HepG2 (cell line): Measurements from ENCODE around the gene ANKRD52. TPM values are rescaled to one million over a fixed set of nuclear protein-coding genes. Genes with fewer than 3 reads are reported as not detected.
A peak's percentile ranks its signal among the peaks of the same experiment; 100 is the strongest.

Experiments used
- ATRX ChIP-seq: sonication (generic); formaldehyde crosslinking; IDR thresholded peaks from 2 replicates; pipeline ENCODE4 v1.4.0; 2020; ENCODE audit warnings: missing genetic modification reagents, borderline replicate concordance
- FOXO1 ChIP-seq: sonication (generic); formaldehyde crosslinking; IDR thresholded peaks from 2 replicates; pipeline ENCODE4 v1.4.0; 2020; ENCODE audit warnings: missing genetic modification reagents
- HOXD1 ChIP-seq: sonication (generic); formaldehyde crosslinking; IDR thresholded peaks from 2 replicates; pipeline ENCODE4 v1.5.0; 2020; ENCODE audit warnings: missing genetic modification reagents
- KDM1A ChIP-seq: IDR thresholded peaks from 2 replicates; pipeline ENCODE4 v1.6.1; 2016; ENCODE audit warnings: missing compliant biosample characterization
- LBX2 ChIP-seq: sonication (generic); formaldehyde crosslinking; IDR thresholded peaks from 2 replicates; pipeline ENCODE4 v1.5.0; 2020; ENCODE audit warnings: missing genetic modification reagents, mild to moderate bottlenecking, borderline replicate concordance
- MLX ChIP-seq: IDR thresholded peaks from 2 replicates; pipeline ENCODE4 v1.6.1; 2016
- NFAT5 ChIP-seq: sonication (generic); formaldehyde crosslinking; IDR thresholded peaks from 2 replicates; pipeline ENCODE4 v1.4.0; 2020; ENCODE audit warnings: missing genetic modification reagents
- NFE2L1 ChIP-seq: sonication (generic); formaldehyde crosslinking; IDR thresholded peaks from 2 replicates; pipeline ENCODE4 v1.4.0; 2020; ENCODE audit warnings: missing genetic modification reagents, mild to moderate bottlenecking, borderline replicate concordance
- NFE2L2 ChIP-seq: fragments of 150-350 bp; IDR thresholded peaks from 2 replicates; pipeline ENCODE4 v1.6.1; 2014; ENCODE audit warnings: low read length
- ONECUT2 ChIP-seq: sonication (generic); formaldehyde crosslinking; IDR thresholded peaks from 2 replicates; pipeline ENCODE4 v1.4.0; 2020; ENCODE audit warnings: missing genetic modification reagents
- PAWR ChIP-seq: sonication (generic); formaldehyde crosslinking; IDR thresholded peaks from 2 replicates; pipeline ENCODE4 v1.4.0; 2020; ENCODE audit warnings: missing genetic modification reagents, mild to moderate bottlenecking, borderline replicate concordance
- RBFOX2 ChIP-seq: fragments of 200-400 bp; formaldehyde crosslinking; IDR thresholded peaks from 2 replicates; pipeline ENCODE4 v1.6.1; 2017; ENCODE audit warnings: low read depth, mild to moderate bottlenecking, low read length
- RORA ChIP-seq: sonication (generic); formaldehyde crosslinking; IDR thresholded peaks from 2 replicates; pipeline ENCODE4 v1.5.0; 2020; ENCODE audit warnings: mild to moderate bottlenecking, missing genetic modification reagents, moderate library complexity
- RXRA ChIP-seq: sonication (generic); formaldehyde crosslinking; IDR thresholded peaks from 2 replicates; pipeline ENCODE4 v1.5.1; 2020; ENCODE audit warnings: missing genetic modification reagents
- SALL1 ChIP-seq: sonication (generic); formaldehyde crosslinking; IDR thresholded peaks from 2 replicates; pipeline ENCODE4 v1.8.0; 2022; ENCODE audit warnings: mild to moderate bottlenecking, missing genetic modification reagents
- TERF1 ChIP-seq: sonication (generic); formaldehyde crosslinking; IDR thresholded peaks from 2 replicates; pipeline ENCODE4 v1.8.0; 2022; ENCODE audit warnings: mild to moderate bottlenecking, missing genetic modification reagents, moderate library complexity
- ZFX ChIP-seq: sonication (generic); formaldehyde crosslinking; IDR thresholded peaks from 2 replicates; pipeline ENCODE4 v1.4.0; 2020; ENCODE audit warnings: mild to moderate bottlenecking, low read depth, missing genetic modification reagents, moderate library complexity
- ZKSCAN5 ChIP-seq: sonication (generic); formaldehyde crosslinking; IDR thresholded peaks from 2 replicates; pipeline ENCODE4 v1.5.1; 2020; ENCODE audit warnings: mild to moderate bottlenecking, missing genetic modification reagents
- ZNF460 ChIP-seq: sonication (generic); formaldehyde crosslinking; IDR thresholded peaks from 2 replicates; pipeline ENCODE4 v1.5.1; 2020; ENCODE audit warnings: missing genetic modification reagents, mild to moderate bottlenecking, borderline replicate concordance
- ZNF605 ChIP-seq: sonication (generic); formaldehyde crosslinking; IDR thresholded peaks from 2 replicates; pipeline ENCODE4 v1.8.0; 2022; ENCODE audit warnings: mild to moderate bottlenecking, missing genetic modification reagents
- ZNF749 ChIP-seq: sonication (generic); formaldehyde crosslinking; IDR thresholded peaks from 2 replicates; pipeline ENCODE4 v1.8.0; 2022; ENCODE audit warnings: mild to moderate bottlenecking, missing genetic modification reagents, moderate library complexity, borderline replicate concordance
- ZNF766 ChIP-seq: sonication (generic); formaldehyde crosslinking; IDR thresholded peaks from 2 replicates; pipeline ENCODE4 v1.5.0; 2020; ENCODE audit warnings: missing genetic modification reagents, borderline replicate concordance
- ZNF776 ChIP-seq: sonication (generic); formaldehyde crosslinking; IDR thresholded peaks from 2 replicates; pipeline ENCODE4 v1.4.0; 2020; ENCODE audit warnings: mild to moderate bottlenecking, missing genetic modification reagents
- polyA plus RNA-seq, 8 experiments: library from polyadenylated mRNA; depleted of rRNA in 3 of 8; stranded (reverse) in 7 of 8; unstranded in 1 of 8; fragments of >200 nt; fragmentation: Illumina TruSeq in 4 of 8; extraction: Trizol in 4 of 8; gene quantifications; 2 replicates each; pipeline versions ENCODE4 v1.2.1 to v1.2.3, GENCODE V29; 2011 to 2016; ENCODE audit warnings: low read depth in 4 of 8, missing spikeins in 1 of 8, mixed read lengths in 1 of 8; ENCODE audit not compliant: insufficient read depth in 1 of 8
- total RNA-seq, 5 experiments: library from RNA; depleted of rRNA; stranded (reverse); fragments of >200 nt; fragmentation: Illumina TruSeq; extraction: Trizol; gene quantifications; 2 replicates each; pipeline ENCODE4 v1.2.3, GENCODE V29; 2016; ENCODE audit warnings: low read depth in 1 of 5

ANKRD52 gene
- total and polyA plus RNA-seq, 2 of the 13 experiments (the other 11 are each of a cell fraction or from before 2014, with no cell fraction given), result 7.8 to 9.2 TPM

- TF ChIP-seq NFAT5 (no peak), ZNF460 (no peak), TERF1 (CRISPR knock-in tag) (0 out of 2 replicates have a peak, but pooled peaks have one; percentile 56), FOXO1 (CRISPR knock-in tag) (no peak), ZNF605 (CRISPR knock-in tag) (no peak), PAWR (no peak), ZNF776 (CRISPR knock-in tag) (0 out of 2 replicates have a peak, but pooled peaks have one; percentile 38), LBX2 (no peak), RXRA (peak; percentile 53; the same call in 1 of the 2 replicates), ZNF766 (CRISPR knock-in tag) (no peak), NFE2L2 (no peak), RBFOX2 (peak; percentile 96), ZKSCAN5 (CRISPR knock-in tag) (no peak), SALL1 (CRISPR knock-in tag) (peak; percentile 62), HOXD1 (CRISPR knock-in tag) (no peak), ZNF749 (CRISPR knock-in tag) (0 out of 2 replicates have a peak, but pooled peaks have one; percentile 70), KDM1A (CRISPR knock-in tag) (no peak), ATRX (CRISPR knock-in tag) (no peak), MLX (CRISPR knock-in tag) (no peak), RORA (CRISPR knock-in tag) (no peak), ZFX (CRISPR knock-in tag) (peak; percentile 81), NFE2L1 (CRISPR knock-in tag) (peak; percentile 55; the same call in 1 of the 2 replicates), ONECUT2 (no peak)
These were observed 41.9 kb upstream of the ANKRD52 start, which contains the start of gene CS (continued) for GRCh38 chr12:56299853-56300643.
